GM12891 (cell line): ENCODE results near the gene C11orf21.

Experiments
- POLR2A ChIP-seq: IDR thresholded peaks from 2 replicates; pipeline ENCODE4 v1.6.1; 2011; ENCODE audit warnings: low read depth, low read length, control low read depth
- TAF1 ChIP-seq: IDR thresholded peaks from 2 replicates; pipeline ENCODE4 v1.6.1; 2011; ENCODE audit warnings: low read depth, low read length, control low read depth

- no peak for TF ChIP-seq TAF1
- TF ChIP-seq POLR2A: no peak
These were observed 28.4 kb downstream of the C11orf21 start for GRCh38 chr11:2273311-2273710.
